Thyroid gland (tissue), 4 donors: Measurements from ENCODE around the gene MNT. TPM values are rescaled to one million over a fixed set of nuclear protein-coding genes. Genes with fewer than 3 reads are reported as not detected.
A peak's percentile ranks its signal among the peaks of the same experiment; 100 is the strongest.

Experiments
- DNase-seq, 2 donors: peaks; one replicate each; pipeline ENCODE4 v3.0.0-alpha.2; 2019
- H3K27ac ChIP-seq, 3 donors: fragments of 200-600 bp; sonication (generic); 1 replicate in 2 of 3; 2 replicates in 1 of 3; pipeline ENCODE4 v1.5.1; 2016 to 2019; ENCODE audit warnings: mild to moderate bottlenecking in 1 of 3, moderate library complexity in 1 of 3
- H3K27me3 ChIP-seq: fragments of 200-600 bp; sonication (generic); one replicate; pipeline ENCODE4 v1.5.1; 2019
- H3K36me3 ChIP-seq, 2 donors: fragments of 200-600 bp; sonication (generic); one replicate each; pipeline ENCODE4 v1.5.1; 2016 to 2019
- H3K4me1 ChIP-seq, 2 donors: fragments of 200-600 bp; sonication (generic); one replicate each; pipeline ENCODE4 v1.5.1; 2017 to 2019
- H3K4me3 ChIP-seq, 3 donors: fragments of 200-600 bp; sonication (generic); replicated peaks in 1 of 3; 1 replicate in 2 of 3; 2 replicates in 1 of 3; pipeline ENCODE4 v1.5.1; 2016; ENCODE audit warnings: mild to moderate bottlenecking in 1 of 3
- H3K9me3 ChIP-seq: fragments of 200-600 bp; sonication (generic); one replicate; pipeline ENCODE4 v1.5.1; 2017
- POLR2A ChIP-seq, 2 donors: fragments of 450-650 bp; IDR thresholded peaks; one replicate each; pipeline ENCODE4 v1.6.1; 2017; ENCODE audit warnings: antibody characterized with exemption in 2 of 2, mild to moderate bottlenecking in 2 of 2, moderate library complexity in 1 of 2
- WGBS, 2 donors: methylation state at CpG; one replicate each; pipeline ENCODE4 v1.1.5; 2017; 5-methylcytosine and 5-hydroxymethylcytosine counted together
- intact Hi-C: fragments of 100-400 bp; cut with DNase I; formaldehyde crosslinking; loops from one replicate; pipeline ENCODE4 v1.15.1; 2023
- total RNA-seq, 4 donors: library from RNA; depleted of rRNA; stranded (reverse); fragments of >200 nt; gene quantifications; one replicate each; pipeline ENCODE4 v1.2.3, GENCODE V29; 2016
- TF ChIP-seq, protein P1 (sequence below), 6 experiments: fragments of 200-600 bp in 3 of 6; fragments of 450-650 bp in 3 of 6; sonication (generic) in 3 of 6; IDR thresholded peaks; one replicate each; pipeline ENCODE4 v1.5.1; 2016 to 2019; ENCODE audit warnings: antibody characterized with exemption in 6 of 6, mild to moderate bottlenecking in 2 of 6, inconsistent platforms in 1 of 6, moderate library complexity in 1 of 6

The MNT gene
- total RNA-seq, 4 donors from 2014 or later, result 8.2 to 28.9 (median 10.9) TPM

DNA sequence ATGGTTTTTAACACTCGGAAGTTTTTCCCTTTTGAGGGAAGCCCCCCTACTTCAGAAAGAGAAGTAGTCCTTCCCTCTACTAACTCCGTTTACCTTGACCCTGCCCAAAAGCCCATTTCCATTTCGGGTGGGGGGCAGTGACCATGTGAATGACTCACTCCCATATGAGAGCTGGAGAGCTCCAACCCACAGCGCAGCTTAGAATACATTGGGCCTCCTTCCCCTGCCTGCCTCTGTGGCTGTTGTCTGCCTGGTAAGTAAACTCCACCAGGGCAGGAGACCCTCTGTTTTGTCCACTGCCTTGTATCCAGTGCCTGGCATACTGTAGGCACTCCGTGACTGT, 62.6 kb downstream of the MNT start:
- no peak for DNase-seq
- Histone ChIP-seq H3K9me3 (no peaks in the 10 kb centered on the region), H3K27ac (peak overlapping the region in 2 of 3 donors; percentile 39 to 84), H3K4me1 (peaks cover 8 to 10% of the 10 kb centered on the region in 2 donors), H3K27me3 (no peaks in the 10 kb centered on the region), H3K36me3 (peaks cover 19% of the 10 kb centered on the region in 2 donors), H3K4me3 (peak overlapping the region in 1 of 3 donors; percentile 97)
- intact Hi-C loops, result no loop called here
- TF ChIP-seq, protein P1, sequence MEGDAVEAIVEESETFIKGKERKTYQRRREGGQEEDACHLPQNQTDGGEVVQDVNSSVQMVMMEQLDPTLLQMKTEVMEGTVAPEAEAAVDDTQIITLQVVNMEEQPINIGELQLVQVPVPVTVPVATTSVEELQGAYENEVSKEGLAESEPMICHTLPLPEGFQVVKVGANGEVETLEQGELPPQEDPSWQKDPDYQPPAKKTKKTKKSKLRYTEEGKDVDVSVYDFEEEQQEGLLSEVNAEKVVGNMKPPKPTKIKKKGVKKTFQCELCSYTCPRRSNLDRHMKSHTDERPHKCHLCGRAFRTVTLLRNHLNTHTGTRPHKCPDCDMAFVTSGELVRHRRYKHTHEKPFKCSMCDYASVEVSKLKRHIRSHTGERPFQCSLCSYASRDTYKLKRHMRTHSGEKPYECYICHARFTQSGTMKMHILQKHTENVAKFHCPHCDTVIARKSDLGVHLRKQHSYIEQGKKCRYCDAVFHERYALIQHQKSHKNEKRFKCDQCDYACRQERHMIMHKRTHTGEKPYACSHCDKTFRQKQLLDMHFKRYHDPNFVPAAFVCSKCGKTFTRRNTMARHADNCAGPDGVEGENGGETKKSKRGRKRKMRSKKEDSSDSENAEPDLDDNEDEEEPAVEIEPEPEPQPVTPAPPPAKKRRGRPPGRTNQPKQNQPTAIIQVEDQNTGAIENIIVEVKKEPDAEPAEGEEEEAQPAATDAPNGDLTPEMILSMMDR (IDR thresholded peaks at IDR 0.05), result no peak
- TF ChIP-seq POLR2A (IDR thresholded peaks at IDR 0.05), result no peak
- WGBS, 2 donors, result 16 to 24% methylated on average over 4 to 5 of the region's 5 CpGs

DNA sequence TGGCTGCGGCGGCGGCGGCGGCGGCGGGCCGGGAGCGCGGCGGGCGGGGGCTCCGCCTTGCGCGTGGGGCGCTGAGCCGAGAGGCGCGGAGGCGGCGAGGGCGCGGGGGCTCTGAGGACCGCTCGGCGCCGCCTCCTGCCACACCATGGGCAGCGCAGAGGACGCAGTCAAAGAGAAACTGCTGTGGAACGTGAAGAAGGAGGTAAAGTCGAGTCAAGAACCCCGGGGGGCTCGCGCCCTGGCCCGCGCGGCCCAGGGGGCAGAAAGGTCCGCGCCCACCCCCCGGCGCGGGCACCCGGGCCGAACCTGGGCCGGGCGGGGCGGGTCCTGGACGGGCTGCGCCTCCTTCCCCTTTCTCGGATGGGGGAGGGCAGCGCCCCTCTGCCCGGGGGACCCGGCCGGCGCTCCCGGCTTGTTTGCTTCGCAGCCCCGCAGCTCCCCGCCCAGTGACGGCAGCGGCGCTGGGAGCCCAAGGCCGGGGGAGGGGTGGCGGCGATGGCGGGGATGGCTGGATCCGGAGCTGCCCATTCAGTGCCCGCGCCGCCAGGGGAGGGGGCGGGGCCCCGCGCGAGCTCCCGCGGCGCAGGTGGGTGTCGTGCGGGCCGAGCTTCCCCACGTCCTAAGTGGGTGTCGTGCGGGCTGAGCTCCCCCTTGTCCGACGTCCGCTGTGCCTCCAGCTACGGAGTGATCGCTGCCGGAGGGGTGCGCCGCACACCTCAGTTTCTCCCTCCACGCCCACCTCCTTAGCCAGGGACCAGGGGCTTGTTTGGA, 63.1 kb downstream of the MNT start:
- peaks cover 8 to 10% of the 10 kb centered on the region in 2 donors for H3K4me1 ChIP-seq
- 3 to 4% methylated on average over 8 to 19 of the region's 92 CpGs for WGBS, 2 donors
- peak overlapping the region; percentile 39 to 84 (median 60) for H3K27ac ChIP-seq
- H3K9me3 ChIP-seq, result no peaks in the 10 kb centered on the region
- intact Hi-C loops, result no loop called here
- no peaks in the 10 kb centered on the region for H3K27me3 ChIP-seq
- H3K4me3 ChIP-seq, result peak overlapping the region; percentile 69 to 97 (median 77)
- peak; percentile 68 to 70 for DNase-seq
- TF ChIP-seq, protein P1 (IDR thresholded peaks at IDR 0.05), result no peak
- peak in 1 of 2 donors; percentile 59 for TF ChIP-seq POLR2A (IDR thresholded peaks at IDR 0.05)
- peaks cover 23 to 24% of the 10 kb centered on the region in 2 donors for H3K36me3 ChIP-seq

DNA sequence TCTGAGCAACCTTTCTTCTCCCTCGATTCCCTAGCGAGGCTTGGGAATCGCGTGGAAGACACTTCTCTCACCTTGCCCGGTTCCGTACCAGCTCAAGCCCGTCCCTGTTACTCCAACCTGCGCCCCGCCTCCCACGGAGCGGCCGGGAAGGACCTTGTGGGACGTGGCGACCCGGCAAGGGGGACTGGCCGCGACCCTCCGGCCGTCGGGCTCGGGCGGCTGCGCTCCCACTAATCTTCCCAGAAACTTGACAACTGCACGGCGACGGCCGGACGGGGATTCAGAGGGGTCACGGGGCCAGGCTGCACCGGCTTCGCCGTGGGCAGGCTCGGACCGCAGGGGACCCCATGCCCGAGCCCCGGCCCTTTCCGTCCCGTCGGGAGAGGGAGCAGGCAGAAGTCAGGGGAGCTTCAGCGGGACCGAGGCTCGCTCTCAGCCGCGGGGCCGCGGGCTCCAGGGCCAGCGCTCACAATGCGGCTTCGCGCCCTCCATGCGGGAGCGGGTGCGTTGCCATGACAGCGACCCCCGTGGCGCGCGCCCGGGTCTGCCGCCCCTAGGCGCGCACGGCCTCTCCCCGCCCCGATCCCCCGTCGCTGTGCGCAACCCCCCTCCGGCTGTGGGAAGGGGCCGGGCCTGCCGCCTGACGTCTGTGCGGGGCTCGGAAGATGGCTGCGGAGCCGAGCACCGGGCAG, 63.9 kb downstream of the MNT start, which contains the start of gene SGSM2:
SGSM2 (plus strand) TSS at position 650 of the 692 bp plus-strand sequence. CDS start 188 bp downstream, outside the sequence.
- Histone ChIP-seq H3K27ac (peak within 1 kb of the TSS; percentile 50 to 84 (median 60)), H3K4me1 (peaks cover 8 to 10% of the 10 kb centered on the region in 2 donors), H3K4me3 (peak within 1 kb of the TSS; percentile 77 to 97 (median 96)), H3K36me3 (peaks cover 26 to 31% of the 10 kb centered on the region in 2 donors), H3K27me3 (no peaks in the 10 kb centered on the region), H3K9me3 (no peaks in the 10 kb centered on the region)
- intact Hi-C loops, result no loop called here
- TF ChIP-seq POLR2A (IDR thresholded peaks at IDR 0.05), result no peak
- TF ChIP-seq, protein P1 (IDR thresholded peaks at IDR 0.05), result no peak
- peak; percentile 64 to 65 for DNase-seq
- WGBS, 2 donors, result 0 to 3% methylated on average over 7 to 8 of the region's 77 CpGs

DNA sequence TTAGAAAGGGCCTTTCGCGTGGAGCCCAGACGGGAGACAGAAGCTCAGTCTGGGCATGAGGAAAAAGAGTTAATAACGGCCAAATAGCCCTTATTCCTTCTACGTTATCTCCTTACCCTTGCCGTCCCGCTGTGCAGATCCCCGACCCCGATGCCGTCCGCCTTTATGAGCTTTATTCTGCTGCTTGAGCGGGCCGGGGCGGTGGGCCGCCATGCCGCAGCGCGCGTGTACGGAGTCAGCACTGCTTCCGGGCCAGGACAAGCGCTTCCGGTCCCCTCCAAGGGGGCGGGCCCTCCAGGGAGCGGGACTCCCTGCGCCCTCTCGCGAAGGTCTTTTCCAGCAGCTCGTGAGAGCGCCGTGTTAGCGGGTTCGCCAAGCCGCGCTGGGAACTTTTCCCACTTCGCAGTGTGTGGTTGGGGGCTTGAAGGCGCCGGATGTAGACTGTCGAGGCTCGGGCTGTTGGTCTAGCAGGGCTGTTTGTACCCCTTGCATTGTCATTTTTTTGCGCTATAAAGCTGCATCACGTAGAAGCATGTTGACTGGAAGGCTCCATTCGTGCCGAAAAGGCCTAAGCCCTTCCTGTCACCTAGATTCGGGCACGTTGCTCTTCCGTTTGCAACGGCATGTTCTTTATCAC, 64.5 kb downstream of the MNT start, which contains the start of gene TSR1:
TSR1 (minus strand) TSS at position 243 of the 637 bp plus-strand sequence; CDS start at position 213, 30 bp downstream.
- TF ChIP-seq POLR2A (IDR thresholded peaks at IDR 0.05), result peak in 1 of 2 donors; percentile 89
- TF ChIP-seq, protein P1 (IDR thresholded peaks at IDR 0.05), result peak in 2 of 6 experiments; percentile 14 to 21
- WGBS, 2 donors, result 0% methylated on average over 19 to 32 of the region's 48 CpGs
- Histone ChIP-seq H3K9me3 (no peaks in the 10 kb centered on the region), H3K27ac (peak within 1 kb of the TSS; percentile 41 to 80 (median 50)), H3K4me3 (peak within 1 kb of the TSS; percentile 77 to 97 (median 96)), H3K4me1 (peaks cover 8 to 10% of the 10 kb centered on the region in 2 donors), H3K36me3 (peaks cover 30 to 37% of the 10 kb centered on the region in 2 donors), H3K27me3 (no peaks in the 10 kb centered on the region)
- intact Hi-C loops, result no loop called here
- peak; percentile 90 to 92 for DNase-seq
